D721Med (cell line): ENCODE results near the gene EYA4.

Experiments
- DNase-seq: peaks from one replicate; pipeline ENCODE4 v3.0.0; 2011; ENCODE audit warnings: low spot score; ENCODE audit not compliant: insufficient read length
- FAIRE-seq: peaks from 2 replicates; lab custom pipeline; 2011; peaks lifted over from hg19 to GRCh38; lab: Jason Lieb, UNC
- TF ChIP-seq, protein P1 (sequence below): IDR thresholded peaks from 2 replicates; pipeline ENCODE4 v1.5.1; 2012; ENCODE audit warnings: mild to moderate bottlenecking, control low read depth; ENCODE audit not compliant: insufficient read depth; ENCODE audit errors: missing control alignments

EYA4 gene

GRCh38 chr6:133242637-133243585, 1.8 kb downstream of the EYA4 start:
- FAIRE-seq, result no peak
- TF ChIP-seq, protein P1, sequence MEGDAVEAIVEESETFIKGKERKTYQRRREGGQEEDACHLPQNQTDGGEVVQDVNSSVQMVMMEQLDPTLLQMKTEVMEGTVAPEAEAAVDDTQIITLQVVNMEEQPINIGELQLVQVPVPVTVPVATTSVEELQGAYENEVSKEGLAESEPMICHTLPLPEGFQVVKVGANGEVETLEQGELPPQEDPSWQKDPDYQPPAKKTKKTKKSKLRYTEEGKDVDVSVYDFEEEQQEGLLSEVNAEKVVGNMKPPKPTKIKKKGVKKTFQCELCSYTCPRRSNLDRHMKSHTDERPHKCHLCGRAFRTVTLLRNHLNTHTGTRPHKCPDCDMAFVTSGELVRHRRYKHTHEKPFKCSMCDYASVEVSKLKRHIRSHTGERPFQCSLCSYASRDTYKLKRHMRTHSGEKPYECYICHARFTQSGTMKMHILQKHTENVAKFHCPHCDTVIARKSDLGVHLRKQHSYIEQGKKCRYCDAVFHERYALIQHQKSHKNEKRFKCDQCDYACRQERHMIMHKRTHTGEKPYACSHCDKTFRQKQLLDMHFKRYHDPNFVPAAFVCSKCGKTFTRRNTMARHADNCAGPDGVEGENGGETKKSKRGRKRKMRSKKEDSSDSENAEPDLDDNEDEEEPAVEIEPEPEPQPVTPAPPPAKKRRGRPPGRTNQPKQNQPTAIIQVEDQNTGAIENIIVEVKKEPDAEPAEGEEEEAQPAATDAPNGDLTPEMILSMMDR, result no peak
- DNase-seq, result no peak

DNA sequence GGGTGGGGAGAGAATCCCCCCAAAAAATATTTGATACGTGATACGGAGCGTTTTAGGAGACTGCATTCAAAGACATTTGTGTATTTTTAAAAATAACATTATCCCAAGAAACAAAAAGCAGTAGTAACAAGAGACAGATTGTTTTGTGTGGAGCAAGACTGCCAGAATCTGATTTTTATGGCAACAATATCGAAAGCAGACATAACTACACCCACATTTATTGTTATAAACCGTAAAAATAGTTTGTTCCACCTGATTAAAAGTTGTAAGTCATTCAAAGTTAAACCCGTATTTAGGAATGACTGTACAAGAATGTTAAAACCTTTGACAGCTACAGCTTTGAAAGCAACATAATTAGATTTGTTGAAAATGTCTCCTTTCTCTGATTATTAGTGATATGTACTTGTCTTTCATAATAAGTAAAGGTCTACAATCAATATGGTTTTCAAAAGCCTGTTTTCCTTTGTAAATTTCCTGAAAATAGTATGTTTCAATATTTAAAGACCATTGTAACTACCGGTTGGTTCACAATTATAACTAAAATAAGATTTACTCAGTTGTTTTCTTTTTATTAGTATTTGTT, 2.7 kb downstream of the EYA4 start:
- no peak for FAIRE-seq
- TF ChIP-seq, protein P1, result no peak
- DNase-seq, result no peak

DNA sequence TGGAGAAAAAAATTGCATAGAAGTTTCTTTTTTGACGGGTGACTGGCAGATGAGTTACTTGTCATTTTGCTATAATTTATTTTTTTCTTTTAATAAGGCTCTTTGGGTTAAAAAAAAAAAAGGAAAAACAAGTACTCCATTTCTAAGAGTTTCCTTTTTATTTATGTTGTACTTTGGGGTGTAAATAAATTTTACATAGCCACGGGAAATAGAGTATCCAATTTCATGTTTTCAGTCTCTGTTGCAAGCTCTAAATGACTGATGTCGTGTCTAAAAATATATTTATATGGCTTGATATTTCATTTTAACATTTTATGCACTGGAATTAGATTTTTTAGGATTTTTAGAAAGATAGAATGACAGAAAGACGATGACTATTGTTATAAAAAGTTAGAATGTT, 3.4 kb downstream of the EYA4 start:
- TF ChIP-seq, protein P1, result no peak
- no peak for FAIRE-seq
- DNase-seq, result no peak

- TF ChIP-seq, protein P1, result no peak
- FAIRE-seq, result no peak
- no peak for DNase-seq
Observed at GRCh38 chr6:133245007-133245406, 3.9 kb downstream of the EYA4 start.

DNA sequence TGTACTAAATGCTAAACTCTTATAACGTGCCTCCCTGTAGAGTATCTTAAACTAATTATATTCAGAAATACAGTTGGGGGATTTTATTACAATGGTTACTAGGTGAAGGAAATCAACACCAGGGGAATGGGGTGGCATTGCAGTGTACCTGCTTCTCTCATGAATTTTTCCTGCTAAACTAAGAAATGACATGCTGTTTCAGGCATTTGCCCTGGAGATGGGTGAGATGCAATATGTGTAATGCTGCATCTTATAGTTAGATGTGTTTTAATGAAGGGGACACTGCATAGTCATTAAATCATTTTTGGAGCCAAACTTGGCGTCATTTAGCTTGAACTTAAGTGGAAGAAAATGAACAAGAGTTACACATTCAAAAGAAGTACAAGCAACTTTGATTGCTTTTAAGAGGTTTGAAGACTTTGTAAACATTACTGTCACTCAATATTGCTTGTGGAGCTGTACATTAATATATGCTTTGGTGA, 4.3 kb downstream of the EYA4 start:
- FAIRE-seq (no peak), DNase-seq (no peak)
- TF ChIP-seq, protein P1, result no peak

- TF ChIP-seq, protein P1, result no peak
- FAIRE-seq, result no peak
- DNase-seq, result no peak
Observed at GRCh38 chr6:133247581-133247980, 6.4 kb downstream of the EYA4 start.
